Rectal smooth muscle tissue (tissue), 1 donor: Measurements from ENCODE around the gene WIPF3.
"Not testable (repeated sequence)": the region's sequence is repeated elsewhere in the genome, so short reads cannot be mapped to it uniquely, and the experiment has no call there.

Source experiments
- H3K27ac ChIP-seq: one replicate; pipeline ENCODE4 v1.7.0; 2013; ENCODE audit warnings: low read depth, low read length, inconsistent platforms
- H3K27me3 ChIP-seq: one replicate; pipeline ENCODE4 v1.7.0; 2013; ENCODE audit warnings: low read length; ENCODE audit not compliant: control insufficient read depth, insufficient read depth
- H3K36me3 ChIP-seq: one replicate; pipeline ENCODE4 v1.7.0; 2013; ENCODE audit warnings: low read length; ENCODE audit not compliant: control insufficient read depth, insufficient read depth
- H3K4me1 ChIP-seq: one replicate; pipeline ENCODE4 v1.7.0; 2013; ENCODE audit warnings: low read length; ENCODE audit not compliant: control insufficient read depth, insufficient read depth
- H3K4me3 ChIP-seq: one replicate; pipeline ENCODE4 v1.7.0; 2013; ENCODE audit warnings: low read length
- H3K9ac ChIP-seq: one replicate; pipeline ENCODE4 v1.7.0; 2013; ENCODE audit warnings: low read length

The WIPF3 gene

GRCh38 chr7:29890786-29891185 is 84.5 kb downstream of the WIPF3 start:
- not testable (repeated sequence) for H3K27me3 ChIP-seq, H3K4me3 ChIP-seq, H3K4me1 ChIP-seq, H3K36me3 ChIP-seq, H3K27ac ChIP-seq, H3K9ac ChIP-seq

- Histone ChIP-seq H3K4me3 (no peak overlapping the region), H3K36me3 (no peaks in the 10 kb centered on the region), H3K9ac (no peak overlapping the region), H3K27me3 (no peaks in the 10 kb centered on the region), H3K4me1 (no peaks in the 10 kb centered on the region), H3K27ac (no peak overlapping the region)
Observed at GRCh38 chr7:29891766-29892165, 85.5 kb downstream of the WIPF3 start.

- Histone ChIP-seq H3K4me3 (no peak overlapping the region), H3K9ac (no peak overlapping the region), H3K4me1 (no peaks in the 10 kb centered on the region), H3K36me3 (no peaks in the 10 kb centered on the region), H3K27ac (no peak overlapping the region), H3K27me3 (no peaks in the 10 kb centered on the region)
Observed at GRCh38 chr7:29892231-29892630, 85.9 kb downstream of the WIPF3 start.

- H3K4me1 ChIP-seq, result no peaks in the 10 kb centered on the region
- H3K36me3 ChIP-seq, result no peaks in the 10 kb centered on the region
- no peak overlapping the region for H3K4me3 ChIP-seq
- no peaks in the 10 kb centered on the region for H3K27me3 ChIP-seq
- H3K9ac ChIP-seq, result no peak overlapping the region
- H3K27ac ChIP-seq, result no peak overlapping the region
Observed at GRCh38 chr7:29893351-29893965, 87.2 kb downstream of the WIPF3 start.

GRCh38 chr7:29894256-29894655 is 87.9 kb downstream of the WIPF3 start:
- H3K9ac ChIP-seq, result no peak overlapping the region
- H3K36me3 ChIP-seq, result no peaks in the 10 kb centered on the region
- H3K4me3 ChIP-seq, result no peak overlapping the region
- no peak overlapping the region for H3K27ac ChIP-seq
- H3K27me3 ChIP-seq, result no peaks in the 10 kb centered on the region
- no peaks in the 10 kb centered on the region for H3K4me1 ChIP-seq

GRCh38 chr7:29895559-29895958 is 89.3 kb downstream of the WIPF3 start:
- no peak overlapping the region for H3K9ac ChIP-seq
- H3K4me1 ChIP-seq, result no peaks in the 10 kb centered on the region
- no peaks in the 10 kb centered on the region for H3K27me3 ChIP-seq
- no peaks in the 10 kb centered on the region for H3K36me3 ChIP-seq
- H3K27ac ChIP-seq, result no peak overlapping the region
- H3K4me3 ChIP-seq, result no peak overlapping the region

GRCh38 chr7:29896685-29897411 is 90.5 kb downstream of the WIPF3 start:
- H3K9ac ChIP-seq, result no peak overlapping the region
- H3K36me3 ChIP-seq, result no peaks in the 10 kb centered on the region
- no peak overlapping the region for H3K4me3 ChIP-seq
- H3K27me3 ChIP-seq, result no peaks in the 10 kb centered on the region
- no peak overlapping the region for H3K27ac ChIP-seq
- no peaks in the 10 kb centered on the region for H3K4me1 ChIP-seq

GRCh38 chr7:29898301-29898700 is 92.0 kb downstream of the WIPF3 start:
- no peak overlapping the region for H3K4me3 ChIP-seq
- H3K9ac ChIP-seq, result no peak overlapping the region
- H3K4me1 ChIP-seq, result no peaks in the 10 kb centered on the region
- no peaks in the 10 kb centered on the region for H3K27me3 ChIP-seq
- H3K27ac ChIP-seq, result no peak overlapping the region
- no peaks in the 10 kb centered on the region for H3K36me3 ChIP-seq

GRCh38 chr7:29900745-29901144 is 94.4 kb downstream of the WIPF3 start:
- H3K9ac ChIP-seq, result no peak overlapping the region
- no peak overlapping the region for H3K27ac ChIP-seq

GRCh38 chr7:29906200-29907022 is 100.1 kb downstream of the WIPF3 start:
- Histone ChIP-seq H3K9ac (no peak overlapping the region), H3K36me3 (peaks cover 5% of the 10 kb centered on the region), H3K4me3 (no peak overlapping the region), H3K27ac (no peak overlapping the region), H3K27me3 (no peaks in the 10 kb centered on the region), H3K4me1 (no peaks in the 10 kb centered on the region)

More at GRCh38 chr7:29900745-29901144, 94.4 kb downstream of the WIPF3 start:
- H3K4me1 ChIP-seq, result no peaks in the 10 kb centered on the region
- H3K27me3 ChIP-seq, result no peaks in the 10 kb centered on the region
- peaks cover 5% of the 10 kb centered on the region for H3K36me3 ChIP-seq
- H3K4me3 ChIP-seq, result no peak overlapping the region

- Histone ChIP-seq H3K4me1 (peaks cover 3% of the 10 kb centered on the region), H3K27ac (no peak overlapping the region), H3K36me3 (no peaks in the 10 kb centered on the region), H3K27me3 (no peaks in the 10 kb centered on the region), H3K9ac (no peak overlapping the region), H3K4me3 (no peak overlapping the region)
Observed at GRCh38 chr7:29914180-29914579, 107.9 kb downstream of the WIPF3 start.

GRCh38 chr7:29915481-29916215 is 109.3 kb downstream of the WIPF3 start:
- H3K36me3 ChIP-seq, result no peaks in the 10 kb centered on the region
- H3K27ac ChIP-seq, result no peak overlapping the region
- no peak overlapping the region for H3K9ac ChIP-seq
- H3K4me1 ChIP-seq, result peaks cover 3% of the 10 kb centered on the region
- no peak overlapping the region for H3K4me3 ChIP-seq
- H3K27me3 ChIP-seq, result no peaks in the 10 kb centered on the region
